ENCODE data around the gene HLX.

Gene HLX

DNA sequence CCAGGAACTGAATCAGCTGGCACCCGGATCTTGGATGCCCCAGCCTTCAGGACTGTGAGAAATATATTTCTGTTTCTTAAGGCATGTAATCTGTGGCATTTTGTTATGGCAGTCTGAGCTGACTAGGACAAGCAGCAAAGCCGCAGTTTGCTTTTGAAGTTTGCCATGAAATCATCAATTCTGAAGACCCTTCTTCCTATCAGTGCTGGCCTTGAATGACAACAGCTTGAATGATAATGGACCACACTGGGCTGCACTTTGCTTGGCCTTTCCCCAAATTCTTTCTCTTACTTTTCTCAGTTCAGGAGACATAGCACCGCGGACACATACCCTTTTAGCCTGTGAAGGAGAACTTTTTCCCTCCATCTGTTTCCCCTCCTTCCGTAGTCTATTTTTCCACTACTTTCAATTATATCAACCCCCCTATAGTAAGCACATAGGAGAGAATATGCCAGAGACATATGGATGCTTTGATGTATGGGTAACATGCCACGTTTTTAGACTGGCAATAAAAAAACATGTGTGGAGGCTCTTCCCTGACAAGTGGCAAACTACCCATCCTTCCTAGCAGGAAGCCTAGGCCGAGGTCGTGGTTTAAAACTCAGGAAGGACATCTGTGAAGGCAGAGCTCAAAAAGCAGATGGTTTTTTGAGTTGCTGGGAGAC, 42.9 kb downstream of the HLX start:
- Histone ChIP-seq H3K36me3 (ENCODE audit: control insufficient read depth in 5 of 5, insufficient read depth in 5 of 5, low read length in 5 of 5) (no peaks in the 10 kb centered on the region), H3K27me3 (ENCODE audit: control insufficient read depth in 5 of 5, insufficient read depth in 4 of 5, low read length in 5 of 5) (no peaks in the 10 kb centered on the region), H3K4me1 (ENCODE audit: control insufficient read depth in 5 of 5, insufficient read depth in 5 of 5, low read length in 5 of 5) (peaks cover 0 to 10% (median 5%) of the 10 kb centered on the region in 5 donors), H3K9me3 (ENCODE audit: control insufficient read depth in 5 of 5, low read length in 5 of 5) (no peaks in the 10 kb centered on the region), H3K27ac (ENCODE audit: low read depth, low read length) (no peak overlapping the region), H3K9ac (ENCODE audit: low read length in 5 of 5) (no peak overlapping the region), H3K4me3 (ENCODE audit: low read depth in 1 of 5, low read length in 5 of 5) (no peak overlapping the region)

GRCh38 chr1:220922951-220923350, 43.7 kb downstream of the HLX start:
- no peaks in the 10 kb centered on the region for H3K9me3 ChIP-seq (ENCODE audit: control insufficient read depth in 5 of 5, low read length in 5 of 5)
- H3K9ac ChIP-seq (ENCODE audit: low read length in 5 of 5) = no peak overlapping the region
- H3K27me3 ChIP-seq (ENCODE audit: control insufficient read depth in 5 of 5, insufficient read depth in 4 of 5, low read length in 5 of 5) = no peaks in the 10 kb centered on the region
- H3K36me3 ChIP-seq (ENCODE audit: control insufficient read depth in 5 of 5, insufficient read depth in 5 of 5, low read length in 5 of 5) = no peaks in the 10 kb centered on the region
- no peak overlapping the region for H3K4me3 ChIP-seq (ENCODE audit: low read depth in 1 of 5, low read length in 5 of 5)
- H3K4me1 ChIP-seq (ENCODE audit: control insufficient read depth in 5 of 5, insufficient read depth in 5 of 5, low read length in 5 of 5) = peaks cover 0 to 10% (median 5%) of the 10 kb centered on the region in 5 donors
- H3K27ac ChIP-seq (ENCODE audit: low read depth, low read length) = no peak overlapping the region

- H3K9me3 ChIP-seq (ENCODE audit: control insufficient read depth in 5 of 5, low read length in 5 of 5) = no peaks in the 10 kb centered on the region
- no peak overlapping the region for H3K9ac ChIP-seq (ENCODE audit: low read length in 5 of 5)
- no peaks in the 10 kb centered on the region for H3K27me3 ChIP-seq (ENCODE audit: control insufficient read depth in 5 of 5, insufficient read depth in 4 of 5, low read length in 5 of 5)
- H3K36me3 ChIP-seq (ENCODE audit: control insufficient read depth in 5 of 5, insufficient read depth in 5 of 5, low read length in 5 of 5) = no peaks in the 10 kb centered on the region
- no peak overlapping the region for H3K4me3 ChIP-seq (ENCODE audit: low read depth in 1 of 5, low read length in 5 of 5)
- H3K27ac ChIP-seq (ENCODE audit: low read depth, low read length) = no peak overlapping the region
- peaks cover 0 to 10% (median 5%) of the 10 kb centered on the region in 5 donors for H3K4me1 ChIP-seq (ENCODE audit: control insufficient read depth in 5 of 5, insufficient read depth in 5 of 5, low read length in 5 of 5)
Observed at GRCh38 chr1:220924331-220924970, 45.2 kb downstream of the HLX start.

DNA sequence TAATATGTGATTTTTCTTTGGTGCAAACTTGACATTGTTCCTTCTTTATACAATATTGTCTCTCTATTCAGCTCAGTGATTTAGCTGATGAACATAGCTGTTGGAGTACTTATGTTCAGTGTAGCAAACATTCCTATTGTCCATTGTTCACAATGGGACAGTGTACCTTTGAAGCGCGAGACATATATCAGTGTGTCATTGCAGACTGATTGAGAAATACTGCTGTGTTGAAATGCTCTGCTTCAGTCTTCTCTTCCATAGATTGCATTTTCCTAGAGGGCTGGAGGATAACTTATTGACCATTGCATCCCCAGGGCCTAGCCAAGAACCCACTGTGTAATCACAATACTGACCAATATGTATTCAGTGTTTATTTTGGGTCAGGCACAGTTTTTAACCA, 46.5 kb downstream of the HLX start:
- peaks cover 0 to 10% (median 5%) of the 10 kb centered on the region in 5 donors for H3K4me1 ChIP-seq (ENCODE audit: control insufficient read depth in 5 of 5, insufficient read depth in 5 of 5, low read length in 5 of 5)
- H3K9ac ChIP-seq (ENCODE audit: low read length in 5 of 5) = no peak overlapping the region
- no peak overlapping the region for H3K27ac ChIP-seq (ENCODE audit: low read depth, low read length)
- H3K27me3 ChIP-seq (ENCODE audit: control insufficient read depth in 5 of 5, insufficient read depth in 4 of 5, low read length in 5 of 5) = no peaks in the 10 kb centered on the region
- no peaks in the 10 kb centered on the region for H3K9me3 ChIP-seq (ENCODE audit: control insufficient read depth in 5 of 5, low read length in 5 of 5)
- no peaks in the 10 kb centered on the region for H3K36me3 ChIP-seq (ENCODE audit: control insufficient read depth in 5 of 5, insufficient read depth in 5 of 5, low read length in 5 of 5)
- no peak overlapping the region for H3K4me3 ChIP-seq (ENCODE audit: low read depth in 1 of 5, low read length in 5 of 5)

DNA sequence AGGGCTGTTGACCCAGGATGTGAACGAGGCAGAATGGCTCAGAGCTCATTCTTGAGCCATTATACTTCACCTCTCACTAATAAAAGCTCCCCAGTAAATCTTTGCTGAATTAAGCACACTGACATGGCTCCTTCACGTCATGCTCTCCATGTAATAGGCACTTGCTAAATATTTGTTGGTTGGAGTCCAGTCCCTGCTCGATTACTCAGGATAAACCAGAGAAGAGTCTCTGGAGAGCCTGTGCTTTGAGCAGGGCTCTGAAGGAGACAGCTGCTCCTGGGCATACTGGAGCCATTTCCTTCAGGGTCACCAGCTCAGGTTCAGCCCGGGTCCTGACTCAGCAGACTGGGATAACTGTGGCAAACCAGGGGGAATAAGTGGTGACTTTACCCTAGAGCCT, 46.9 kb downstream of the HLX start:
- peaks cover 0 to 10% (median 5%) of the 10 kb centered on the region in 5 donors for H3K4me1 ChIP-seq (ENCODE audit: control insufficient read depth in 5 of 5, insufficient read depth in 5 of 5, low read length in 5 of 5)

DNA sequence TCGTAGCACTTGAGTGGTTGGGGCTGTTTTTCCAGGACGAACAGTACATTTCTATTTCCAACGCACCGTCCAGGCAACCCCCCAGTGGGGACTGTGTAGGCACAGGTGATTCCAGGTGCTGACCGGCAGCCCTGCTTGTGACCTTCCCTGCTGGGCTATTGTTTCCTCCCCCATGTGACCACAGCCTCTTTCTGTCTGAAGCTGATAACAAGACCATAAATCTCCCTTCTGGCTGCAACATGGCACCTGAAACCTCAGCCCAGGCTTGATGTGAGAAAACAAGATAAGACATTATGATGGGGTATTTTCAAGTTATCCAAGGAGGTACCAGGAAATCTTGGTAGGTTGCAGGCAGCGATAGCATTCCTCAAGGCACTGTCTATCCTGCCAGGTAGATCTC, 48.2 kb downstream of the HLX start:
- Histone ChIP-seq H3K36me3 (ENCODE audit: control insufficient read depth in 5 of 5, insufficient read depth in 5 of 5, low read length in 5 of 5) (no peaks in the 10 kb centered on the region), H3K27me3 (ENCODE audit: control insufficient read depth in 5 of 5, insufficient read depth in 4 of 5, low read length in 5 of 5) (no peaks in the 10 kb centered on the region), H3K4me3 (ENCODE audit: low read depth in 1 of 5, low read length in 5 of 5) (no peak overlapping the region), H3K27ac (ENCODE audit: low read depth, low read length) (no peak overlapping the region), H3K9me3 (ENCODE audit: control insufficient read depth in 5 of 5, low read length in 5 of 5) (no peaks in the 10 kb centered on the region), H3K9ac (ENCODE audit: low read length in 5 of 5) (no peak overlapping the region), H3K4me1 (ENCODE audit: control insufficient read depth in 5 of 5, insufficient read depth in 5 of 5, low read length in 5 of 5) (peaks cover 0 to 10% (median 5%) of the 10 kb centered on the region in 5 donors)

More for the DNA sequence above, 46.9 kb downstream of the HLX start:
- Histone ChIP-seq H3K9me3 (ENCODE audit: control insufficient read depth in 5 of 5, low read length in 5 of 5) (no peaks in the 10 kb centered on the region), H3K27me3 (ENCODE audit: control insufficient read depth in 5 of 5, insufficient read depth in 4 of 5, low read length in 5 of 5) (no peaks in the 10 kb centered on the region), H3K9ac (ENCODE audit: low read length in 5 of 5) (no peak overlapping the region), H3K36me3 (ENCODE audit: control insufficient read depth in 5 of 5, insufficient read depth in 5 of 5, low read length in 5 of 5) (no peaks in the 10 kb centered on the region), H3K27ac (ENCODE audit: low read depth, low read length) (no peak overlapping the region), H3K4me3 (ENCODE audit: low read depth in 1 of 5, low read length in 5 of 5) (no peak overlapping the region)

GRCh38 chr1:220928320-220928719, 49.1 kb downstream of the HLX start:
- no peaks in the 10 kb centered on the region for H3K27me3 ChIP-seq (ENCODE audit: control insufficient read depth in 5 of 5, insufficient read depth in 4 of 5, low read length in 5 of 5)
- H3K9me3 ChIP-seq (ENCODE audit: control insufficient read depth in 5 of 5, low read length in 5 of 5) = no peaks in the 10 kb centered on the region
- no peaks in the 10 kb centered on the region for H3K36me3 ChIP-seq (ENCODE audit: control insufficient read depth in 5 of 5, insufficient read depth in 5 of 5, low read length in 5 of 5)
- no peak overlapping the region for H3K9ac ChIP-seq (ENCODE audit: low read length in 5 of 5)
- H3K27ac ChIP-seq (ENCODE audit: low read depth, low read length) = no peak overlapping the region
- H3K4me1 ChIP-seq (ENCODE audit: control insufficient read depth in 5 of 5, insufficient read depth in 5 of 5, low read length in 5 of 5) = peaks cover 0 to 10% (median 5%) of the 10 kb centered on the region in 5 donors
- no peak overlapping the region for H3K4me3 ChIP-seq (ENCODE audit: low read depth in 1 of 5, low read length in 5 of 5)

- Histone ChIP-seq H3K9me3 (ENCODE audit: control insufficient read depth in 5 of 5, low read length in 5 of 5) (no peaks in the 10 kb centered on the region), H3K36me3 (ENCODE audit: control insufficient read depth in 5 of 5, insufficient read depth in 5 of 5, low read length in 5 of 5) (no peaks in the 10 kb centered on the region), H3K4me1 (ENCODE audit: control insufficient read depth in 5 of 5, insufficient read depth in 5 of 5, low read length in 5 of 5) (peaks cover 0 to 10% (median 5%) of the 10 kb centered on the region in 5 donors), H3K9ac (ENCODE audit: low read length in 5 of 5) (no peak overlapping the region), H3K27ac (ENCODE audit: low read depth, low read length) (no peak overlapping the region), H3K27me3 (ENCODE audit: control insufficient read depth in 5 of 5, insufficient read depth in 4 of 5, low read length in 5 of 5) (no peaks in the 10 kb centered on the region), H3K4me3 (ENCODE audit: low read depth in 1 of 5, low read length in 5 of 5) (no peak overlapping the region)
Observed at GRCh38 chr1:220928725-220929300, 49.6 kb downstream of the HLX start.

DNA sequence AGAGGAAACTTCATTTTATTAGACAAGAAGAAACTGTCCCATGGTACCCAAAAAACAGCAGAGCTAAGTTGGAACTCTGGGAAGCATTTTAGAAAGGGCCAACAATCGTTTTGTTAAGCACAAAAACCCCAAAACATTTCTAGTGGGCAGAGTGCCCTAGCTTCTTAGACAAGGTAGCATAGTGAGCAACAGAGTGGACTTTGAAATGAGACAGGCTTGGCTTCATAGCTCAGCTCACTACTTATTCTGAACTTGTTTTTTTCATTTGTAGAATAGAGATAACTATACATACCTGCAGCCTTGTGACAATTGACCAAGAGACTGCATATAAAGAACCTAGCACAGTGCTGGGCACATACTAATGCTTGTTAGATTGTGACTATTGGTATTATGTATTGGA, 50.1 kb downstream of the HLX start:
- Histone ChIP-seq H3K4me3 (ENCODE audit: low read depth in 1 of 5, low read length in 5 of 5) (no peak overlapping the region), H3K27me3 (ENCODE audit: control insufficient read depth in 5 of 5, insufficient read depth in 4 of 5, low read length in 5 of 5) (no peaks in the 10 kb centered on the region), H3K36me3 (ENCODE audit: control insufficient read depth in 5 of 5, insufficient read depth in 5 of 5, low read length in 5 of 5) (no peaks in the 10 kb centered on the region), H3K9me3 (ENCODE audit: control insufficient read depth in 5 of 5, low read length in 5 of 5) (no peaks in the 10 kb centered on the region), H3K9ac (ENCODE audit: low read length in 5 of 5) (no peak overlapping the region), H3K27ac (ENCODE audit: low read depth, low read length) (no peak overlapping the region), H3K4me1 (ENCODE audit: control insufficient read depth in 5 of 5, insufficient read depth in 5 of 5, low read length in 5 of 5) (peaks cover 0 to 10% (median 5%) of the 10 kb centered on the region in 5 donors)
